Chondrocyte (in vitro differentiated cells): ENCODE measurements around the gene TIPIN. TPM values are rescaled to one million over a fixed set of nuclear protein-coding genes. Genes with fewer than 3 reads are reported as not detected.

ENCODE experiments used
- DNase-seq: peaks from one replicate; pipeline ENCODE4 v3.0.0; 2021; ENCODE audit warnings: mixed read lengths, low spot score
- H3K27ac Mint-ChIP-seq: one replicate; pipeline ENCODE4 v1.8.0; 2021; ENCODE audit warnings: mild to moderate bottlenecking, moderate library complexity, mixed read lengths; ENCODE audit not compliant: unreplicated experiment
- H3K27me3 Mint-ChIP-seq: 2 replicates; pipeline ENCODE4 v1.8.0; 2021; ENCODE audit warnings: low read depth, mixed read lengths
- H3K36me3 Mint-ChIP-seq: 2 replicates; pipeline ENCODE4 v1.8.0; 2021; ENCODE audit warnings: low read depth, mixed read lengths
- H3K4me1 Mint-ChIP-seq: 2 replicates; pipeline ENCODE4 v1.8.0; 2021; ENCODE audit warnings: low read depth, mild to moderate bottlenecking, mixed read lengths
- H3K4me3 Mint-ChIP-seq: one replicate; pipeline ENCODE4 v1.8.0; 2021; ENCODE audit warnings: mild to moderate bottlenecking, moderate library complexity, mixed read lengths; ENCODE audit not compliant: unreplicated experiment
- H3K9me3 Mint-ChIP-seq: 2 replicates; pipeline ENCODE4 v1.8.0; 2021; ENCODE audit warnings: low read depth, mixed read lengths
- total RNA-seq: library from RNA; stranded (reverse); gene quantifications from 3 replicates; pipeline ENCODE4 v1.2.1, GENCODE V29; 2021
- TF ChIP-seq, protein P1 (sequence below): fragments of 200-600 bp; sonication (generic); IDR thresholded peaks from 2 replicates; pipeline ENCODE4 v1.5.0; 2021; ENCODE audit warnings: antibody characterized with exemption, mild to moderate bottlenecking, moderate library complexity

Gene TIPIN
- total RNA-seq, 1 donor from 2014 or later = 8.2 TPM

GRCh38 chr15:66403323-66403722 is 46.8 kb upstream of the TIPIN start:
- peaks cover 62% of the 10 kb centered on the region for H3K4me1 Mint-ChIP-seq
- H3K27me3 Mint-ChIP-seq = no peaks in the 10 kb centered on the region
- no peaks in the 10 kb centered on the region for H3K9me3 Mint-ChIP-seq
- no peak overlapping the region for H3K4me3 Mint-ChIP-seq
- DNase-seq = no peak
- peaks cover 3% of the 10 kb centered on the region for H3K36me3 Mint-ChIP-seq
- TF ChIP-seq, protein P1, sequence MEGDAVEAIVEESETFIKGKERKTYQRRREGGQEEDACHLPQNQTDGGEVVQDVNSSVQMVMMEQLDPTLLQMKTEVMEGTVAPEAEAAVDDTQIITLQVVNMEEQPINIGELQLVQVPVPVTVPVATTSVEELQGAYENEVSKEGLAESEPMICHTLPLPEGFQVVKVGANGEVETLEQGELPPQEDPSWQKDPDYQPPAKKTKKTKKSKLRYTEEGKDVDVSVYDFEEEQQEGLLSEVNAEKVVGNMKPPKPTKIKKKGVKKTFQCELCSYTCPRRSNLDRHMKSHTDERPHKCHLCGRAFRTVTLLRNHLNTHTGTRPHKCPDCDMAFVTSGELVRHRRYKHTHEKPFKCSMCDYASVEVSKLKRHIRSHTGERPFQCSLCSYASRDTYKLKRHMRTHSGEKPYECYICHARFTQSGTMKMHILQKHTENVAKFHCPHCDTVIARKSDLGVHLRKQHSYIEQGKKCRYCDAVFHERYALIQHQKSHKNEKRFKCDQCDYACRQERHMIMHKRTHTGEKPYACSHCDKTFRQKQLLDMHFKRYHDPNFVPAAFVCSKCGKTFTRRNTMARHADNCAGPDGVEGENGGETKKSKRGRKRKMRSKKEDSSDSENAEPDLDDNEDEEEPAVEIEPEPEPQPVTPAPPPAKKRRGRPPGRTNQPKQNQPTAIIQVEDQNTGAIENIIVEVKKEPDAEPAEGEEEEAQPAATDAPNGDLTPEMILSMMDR = no peak
- no peak overlapping the region for H3K27ac Mint-ChIP-seq

- Mint-ChIP-seq H3K27ac (no peak overlapping the region), H3K9me3 (no peaks in the 10 kb centered on the region), H3K4me1 (peaks cover 62% of the 10 kb centered on the region), H3K4me3 (no peak overlapping the region), H3K27me3 (no peaks in the 10 kb centered on the region), H3K36me3 (peaks cover 3% of the 10 kb centered on the region)
- DNase-seq = no peak
- TF ChIP-seq, protein P1 = no peak
These were observed 46.3 kb upstream of the TIPIN start for GRCh38 chr15:66402761-66403284.

GRCh38 chr15:66401130-66402021 is 44.9 kb upstream of the TIPIN start:
- H3K27ac Mint-ChIP-seq = no peak overlapping the region
- H3K27me3 Mint-ChIP-seq = no peaks in the 10 kb centered on the region
- peaks cover 3% of the 10 kb centered on the region for H3K36me3 Mint-ChIP-seq
- no peaks in the 10 kb centered on the region for H3K9me3 Mint-ChIP-seq
- TF ChIP-seq, protein P1 = no peak
- peaks cover 56% of the 10 kb centered on the region for H3K4me1 Mint-ChIP-seq
- no peak overlapping the region for H3K4me3 Mint-ChIP-seq
- DNase-seq = no peak

DNA sequence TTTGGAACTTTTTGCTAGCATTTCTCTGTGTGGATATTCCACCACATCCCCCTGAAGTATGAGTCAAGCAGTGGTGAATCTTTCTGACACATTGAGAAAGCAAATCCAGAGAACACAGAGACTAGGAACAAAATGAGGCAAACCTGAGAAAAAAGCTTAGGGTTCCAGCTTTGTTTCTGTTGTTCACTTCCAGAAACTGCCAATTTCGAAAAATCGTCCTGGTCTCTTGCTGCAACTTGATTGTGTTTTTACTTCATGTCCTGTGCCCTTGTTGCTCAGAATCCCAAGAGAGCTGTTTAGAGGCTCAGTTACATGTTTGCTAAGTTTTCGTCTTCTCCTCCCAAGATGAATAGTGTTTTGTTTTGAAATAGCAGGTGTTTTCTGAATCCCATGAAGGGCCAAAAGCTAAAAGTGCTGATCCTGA is 43.9 kb upstream of the TIPIN start:
- Mint-ChIP-seq H3K4me3 (no peak overlapping the region), H3K36me3 (peaks cover 3% of the 10 kb centered on the region), H3K4me1 (peaks cover 46% of the 10 kb centered on the region), H3K27ac (peak overlapping the region; percentile 52), H3K27me3 (no peaks in the 10 kb centered on the region), H3K9me3 (no peaks in the 10 kb centered on the region)
- TF ChIP-seq, protein P1 = no peak
- no peak for DNase-seq

GRCh38 chr15:66399276-66399675 is 42.8 kb upstream of the TIPIN start:
- Mint-ChIP-seq H3K36me3 (peaks cover 3% of the 10 kb centered on the region), H3K4me3 (no peak overlapping the region), H3K4me1 (peaks cover 36% of the 10 kb centered on the region), H3K27me3 (no peaks in the 10 kb centered on the region), H3K9me3 (no peaks in the 10 kb centered on the region), H3K27ac (no peak overlapping the region)
- no peak for DNase-seq
- TF ChIP-seq, protein P1 = no peak
